ENCODE results near the gene ILK.

ILK gene

DNA sequence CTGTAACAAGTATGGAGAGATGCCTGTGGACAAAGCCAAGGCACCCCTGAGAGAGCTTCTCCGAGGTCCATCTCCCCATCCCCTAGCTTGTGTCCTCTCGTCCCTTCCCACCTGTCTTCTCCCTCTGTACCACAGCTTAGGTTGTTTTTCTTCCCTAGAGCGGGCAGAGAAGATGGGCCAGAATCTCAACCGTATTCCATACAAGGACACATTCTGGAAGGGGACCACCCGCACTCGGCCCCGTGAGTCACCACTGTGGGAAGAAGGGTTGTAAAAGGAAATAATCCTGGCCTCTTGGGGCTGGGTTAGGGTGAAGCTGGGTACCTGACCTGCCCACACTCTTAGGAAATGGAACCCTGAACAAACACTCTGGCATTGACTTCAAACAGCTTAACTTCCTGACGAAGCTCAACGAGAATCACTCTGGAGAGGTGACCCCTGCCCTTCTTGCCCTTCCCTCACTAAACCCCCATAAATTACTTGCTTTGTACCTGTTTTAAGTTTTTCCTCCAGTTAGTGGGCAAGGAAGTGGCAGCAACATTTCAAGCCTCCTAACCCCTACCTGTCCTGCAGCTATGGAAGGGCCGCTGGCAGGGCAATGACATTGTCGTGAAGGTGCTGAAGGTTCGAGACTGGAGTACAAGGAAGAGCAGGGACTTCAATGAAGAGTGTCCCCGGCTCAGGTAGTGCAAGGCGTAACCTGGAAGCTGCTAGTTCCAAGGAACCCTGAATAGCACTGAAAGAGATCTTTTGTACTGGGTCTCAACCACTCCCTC, 5.3 kb downstream of the ILK start:
- DNase-seq = peak; percentile 19
- Histone ChIP-seq H2BK15ac (ENCODE audit: low read depth, poor library complexity, severe bottlenecking) (no peak overlapping the region), H3K27ac (ENCODE audit: low read length, poor library complexity, severe bottlenecking) (no peak overlapping the region), H2BK12ac (ENCODE audit: low read length in 2 of 2) (no peak overlapping the region), H3K4me2 (ENCODE audit: low read length, poor library complexity, severe bottlenecking) (no peak overlapping the region), H2BK5ac (ENCODE audit: low read depth, low read length, poor library complexity, severe bottlenecking) (no peak overlapping the region), H3K23ac (ENCODE audit: low read length in 2 of 2) (no peak overlapping the region), H3K14ac (ENCODE audit: low read length in 2 of 2) (no peak overlapping the region), H3K18ac (ENCODE audit: low read depth in 1 of 2, low read length in 2 of 2) (no peak overlapping the region), H3K36me3 (ENCODE audit: control insufficient read depth in 1 of 2, insufficient read depth in 2 of 2, low read depth in 1 of 2, low read length in 2 of 2) (peaks cover 37 to 55% of the 10 kb centered on the region in 2 experiments), H4K91ac (ENCODE audit: low read length) (no peak overlapping the region), H3K79me1 (replicated peaks; ENCODE audit: low read length, poor library complexity, severe bottlenecking) (peaks cover 20% of the 10 kb centered on the region), H3K9me3 (ENCODE audit: control insufficient read depth, low read length) (no peaks in the 10 kb centered on the region), H3K4me3 (ENCODE audit: insufficient read depth in 1 of 2, low read depth in 1 of 2, low read length in 2 of 2) (no peak overlapping the region), H2AK5ac (ENCODE audit: low read length, severe bottlenecking) (no peak overlapping the region), H2BK120ac (ENCODE audit: low read depth, low read length) (no peak overlapping the region), H3K4ac (ENCODE audit: low read depth in 1 of 2, low read length in 2 of 2) (no peak overlapping the region), H3K27me3 (ENCODE audit: control insufficient read depth in 1 of 2, insufficient read depth in 1 of 2, low read length in 2 of 2) (no peaks in the 10 kb centered on the region), H2AFZ (ENCODE audit: low read depth, low read length) (no peak overlapping the region), H3K4me1 (ENCODE audit: control insufficient read depth, insufficient read depth, low read depth, low read length) (peaks cover 20% of the 10 kb centered on the region), H3K9ac (ENCODE audit: low read length) (peak overlapping the region; percentile 89), H4K8ac (ENCODE audit: low read length) (no peak overlapping the region)
- 80% methylated on average over 14 of the region's 14 CpGs for WGBS

DNA sequence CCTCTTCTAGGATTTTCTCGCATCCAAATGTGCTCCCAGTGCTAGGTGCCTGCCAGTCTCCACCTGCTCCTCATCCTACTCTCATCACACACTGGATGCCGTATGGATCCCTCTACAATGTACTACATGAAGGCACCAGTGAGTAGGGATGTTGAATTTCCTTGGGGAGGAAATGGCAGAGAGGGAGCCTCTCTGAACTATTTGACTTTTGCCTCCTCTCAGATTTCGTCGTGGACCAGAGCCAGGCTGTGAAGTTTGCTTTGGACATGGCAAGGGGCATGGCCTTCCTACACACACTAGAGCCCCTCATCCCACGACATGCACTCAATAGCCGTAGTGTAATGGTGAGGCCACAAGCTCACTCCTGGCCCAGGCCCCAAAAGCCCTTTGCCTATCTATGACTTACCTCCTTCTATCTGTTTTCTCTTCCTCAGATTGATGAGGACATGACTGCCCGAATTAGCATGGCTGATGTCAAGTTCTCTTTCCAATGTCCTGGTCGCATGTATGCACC, 6.0 kb downstream of the ILK start:
- Histone ChIP-seq H3K4ac (ENCODE audit: low read depth in 1 of 2, low read length in 2 of 2) (no peak overlapping the region), H3K9ac (ENCODE audit: low read length) (peak overlapping the region; percentile 89), H3K9me3 (ENCODE audit: control insufficient read depth, low read length) (no peaks in the 10 kb centered on the region), H3K4me2 (ENCODE audit: low read length, poor library complexity, severe bottlenecking) (no peak overlapping the region), H2BK120ac (ENCODE audit: low read depth, low read length) (no peak overlapping the region), H2BK12ac (ENCODE audit: low read length in 2 of 2) (no peak overlapping the region), H3K27ac (ENCODE audit: low read length, poor library complexity, severe bottlenecking) (no peak overlapping the region), H3K36me3 (ENCODE audit: control insufficient read depth in 1 of 2, insufficient read depth in 2 of 2, low read depth in 1 of 2, low read length in 2 of 2) (peaks cover 42 to 61% of the 10 kb centered on the region in 2 experiments), H3K27me3 (ENCODE audit: control insufficient read depth in 1 of 2, insufficient read depth in 1 of 2, low read length in 2 of 2) (no peaks in the 10 kb centered on the region), H3K18ac (ENCODE audit: low read depth in 1 of 2, low read length in 2 of 2) (no peak overlapping the region), H3K4me1 (ENCODE audit: control insufficient read depth, insufficient read depth, low read depth, low read length) (peaks cover 20% of the 10 kb centered on the region), H2BK15ac (ENCODE audit: low read depth, poor library complexity, severe bottlenecking) (no peak overlapping the region), H4K91ac (ENCODE audit: low read length) (no peak overlapping the region), H2AK5ac (ENCODE audit: low read length, severe bottlenecking) (no peak overlapping the region), H3K14ac (ENCODE audit: low read length in 2 of 2) (no peak overlapping the region), H2AFZ (ENCODE audit: low read depth, low read length) (no peak overlapping the region), H3K23ac (ENCODE audit: low read length in 2 of 2) (no peak overlapping the region), H3K4me3 (ENCODE audit: insufficient read depth in 1 of 2, low read depth in 1 of 2, low read length in 2 of 2) (no peak overlapping the region), H3K79me1 (replicated peaks; ENCODE audit: low read length, poor library complexity, severe bottlenecking) (peaks cover 20% of the 10 kb centered on the region), H4K8ac (ENCODE audit: low read length) (no peak overlapping the region), H2BK5ac (ENCODE audit: low read depth, low read length, poor library complexity, severe bottlenecking) (no peak overlapping the region)
- no peak for DNase-seq
- WGBS = 95% methylated on average over 7 of the region's 8 CpGs

DNA sequence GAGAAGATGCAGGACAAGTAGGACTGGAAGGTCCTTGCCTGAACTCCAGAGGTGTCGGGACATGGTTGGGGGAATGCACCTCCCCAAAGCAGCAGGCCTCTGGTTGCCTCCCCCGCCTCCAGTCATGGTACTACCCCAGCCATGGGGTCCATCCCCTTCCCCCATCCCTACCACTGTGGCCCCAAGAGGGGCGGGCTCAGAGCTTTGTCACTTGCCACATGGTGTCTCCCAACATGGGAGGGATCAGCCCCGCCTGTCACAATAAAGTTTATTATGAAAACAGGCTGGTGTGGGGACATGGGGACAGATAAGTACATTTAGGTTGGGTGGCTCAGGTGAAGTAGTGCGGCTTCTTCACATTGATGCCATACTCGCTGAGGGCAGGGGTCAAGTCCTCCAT, 7.0 kb downstream of the ILK start:
- Histone ChIP-seq H4K91ac (ENCODE audit: low read length) (no peak overlapping the region), H2BK12ac (ENCODE audit: low read length in 2 of 2) (no peak overlapping the region), H3K4me2 (ENCODE audit: low read length, poor library complexity, severe bottlenecking) (no peak overlapping the region), H3K27ac (ENCODE audit: low read length, poor library complexity, severe bottlenecking) (peak overlapping the region; percentile 71), H2AFZ (ENCODE audit: low read depth, low read length) (no peak overlapping the region), H3K4me3 (ENCODE audit: insufficient read depth in 1 of 2, low read depth in 1 of 2, low read length in 2 of 2) (peak overlapping the region in 1 of 2 experiments; percentile 80), H2BK5ac (ENCODE audit: low read depth, low read length, poor library complexity, severe bottlenecking) (no peak overlapping the region), H3K9ac (ENCODE audit: low read length) (peak overlapping the region; percentile 89), H3K27me3 (ENCODE audit: control insufficient read depth in 1 of 2, insufficient read depth in 1 of 2, low read length in 2 of 2) (no peaks in the 10 kb centered on the region), H3K14ac (ENCODE audit: low read length in 2 of 2) (no peak overlapping the region), H3K4ac (ENCODE audit: low read depth in 1 of 2, low read length in 2 of 2) (peak overlapping the region in 1 of 2 experiments; percentile 4), H3K36me3 (ENCODE audit: control insufficient read depth in 1 of 2, insufficient read depth in 2 of 2, low read depth in 1 of 2, low read length in 2 of 2) (peaks cover 52 to 69% of the 10 kb centered on the region in 2 experiments), H3K9me3 (ENCODE audit: control insufficient read depth, low read length) (no peaks in the 10 kb centered on the region), H2AK5ac (ENCODE audit: low read length, severe bottlenecking) (peak overlapping the region; percentile 7), H3K4me1 (ENCODE audit: control insufficient read depth, insufficient read depth, low read depth, low read length) (peaks cover 18% of the 10 kb centered on the region), H3K23ac (ENCODE audit: low read length in 2 of 2) (no peak overlapping the region), H3K79me1 (replicated peaks; ENCODE audit: low read length, poor library complexity, severe bottlenecking) (peaks cover 23% of the 10 kb centered on the region), H2BK15ac (ENCODE audit: low read depth, poor library complexity, severe bottlenecking) (no peak overlapping the region), H2BK120ac (ENCODE audit: low read depth, low read length) (no peak overlapping the region), H4K8ac (ENCODE audit: low read length) (peak overlapping the region; percentile 22), H3K18ac (ENCODE audit: low read depth in 1 of 2, low read length in 2 of 2) (no peak overlapping the region)
- DNase-seq = no peak
- WGBS = 92% methylated on average over 6 of the region's 6 CpGs

GRCh38 chr11:6611092-6611962, 7.8 kb downstream of the ILK start:
- H3K4me3 ChIP-seq (ENCODE audit: insufficient read depth in 1 of 2, low read depth in 1 of 2, low read length in 2 of 2) = peak overlapping the region; percentile 80 to 84
- peaks cover 28% of the 10 kb centered on the region for H3K79me1 ChIP-seq (replicated peaks; ENCODE audit: low read length, poor library complexity, severe bottlenecking)
- H2AK5ac ChIP-seq (ENCODE audit: low read length, severe bottlenecking) = peak overlapping the region; percentile 56
- no peak overlapping the region for H2AFZ ChIP-seq (ENCODE audit: low read depth, low read length)
- peak overlapping the region; percentile 89 for H3K9ac ChIP-seq (ENCODE audit: low read length)
- peak overlapping the region in 1 of 2 experiments; percentile 88 for H2BK12ac ChIP-seq (ENCODE audit: low read length in 2 of 2)
- H3K27me3 ChIP-seq (ENCODE audit: control insufficient read depth in 1 of 2, insufficient read depth in 1 of 2, low read length in 2 of 2) = no peaks in the 10 kb centered on the region
- peak overlapping the region in 1 of 2 experiments; percentile 84 for H3K23ac ChIP-seq (ENCODE audit: low read length in 2 of 2)
- peak overlapping the region; percentile 90 to 93 for H3K18ac ChIP-seq (ENCODE audit: low read depth in 1 of 2, low read length in 2 of 2)
- no peaks in the 10 kb centered on the region for H3K9me3 ChIP-seq (ENCODE audit: control insufficient read depth, low read length)
- DNase-seq = peak; percentile 34
- 13% methylated on average over 20 of the region's 39 CpGs for WGBS
- peaks cover 59 to 76% of the 10 kb centered on the region in 2 experiments for H3K36me3 ChIP-seq (ENCODE audit: control insufficient read depth in 1 of 2, insufficient read depth in 2 of 2, low read depth in 1 of 2, low read length in 2 of 2)
- peak overlapping the region; percentile 71 for H2BK5ac ChIP-seq (ENCODE audit: low read depth, low read length, poor library complexity, severe bottlenecking)
- peaks cover 20% of the 10 kb centered on the region for H3K4me1 ChIP-seq (ENCODE audit: control insufficient read depth, insufficient read depth, low read depth, low read length)
- H2BK15ac ChIP-seq (ENCODE audit: low read depth, poor library complexity, severe bottlenecking) = peak overlapping the region; percentile 12
- H3K14ac ChIP-seq (ENCODE audit: low read length in 2 of 2) = peak overlapping the region in 1 of 2 experiments; percentile 93
- peak overlapping the region; percentile 97 for H2BK120ac ChIP-seq (ENCODE audit: low read depth, low read length)
- H3K27ac ChIP-seq (ENCODE audit: low read length, poor library complexity, severe bottlenecking) = peak overlapping the region; percentile 71
- peak overlapping the region; percentile 70 for H4K8ac ChIP-seq (ENCODE audit: low read length)
- H4K91ac ChIP-seq (ENCODE audit: low read length) = peak overlapping the region; percentile 91
- H3K4me2 ChIP-seq (ENCODE audit: low read length, poor library complexity, severe bottlenecking) = peak overlapping the region; percentile 79
- H3K4ac ChIP-seq (ENCODE audit: low read depth in 1 of 2, low read length in 2 of 2) = peak overlapping the region; percentile 71 to 84
